GM19239 (cell line): ENCODE measurements around the gene PCED1A.

Experiments
- DNase-seq: peaks from one replicate; pipeline ENCODE4 v3.0.0; 2011; ENCODE audit warnings: low spot score; ENCODE audit not compliant: insufficient read length
- FAIRE-seq: peaks from 2 replicates; lab custom pipeline; 2011; peaks lifted over from hg19 to GRCh38; lab: Jason Lieb, UNC

PCED1A gene, protein sequence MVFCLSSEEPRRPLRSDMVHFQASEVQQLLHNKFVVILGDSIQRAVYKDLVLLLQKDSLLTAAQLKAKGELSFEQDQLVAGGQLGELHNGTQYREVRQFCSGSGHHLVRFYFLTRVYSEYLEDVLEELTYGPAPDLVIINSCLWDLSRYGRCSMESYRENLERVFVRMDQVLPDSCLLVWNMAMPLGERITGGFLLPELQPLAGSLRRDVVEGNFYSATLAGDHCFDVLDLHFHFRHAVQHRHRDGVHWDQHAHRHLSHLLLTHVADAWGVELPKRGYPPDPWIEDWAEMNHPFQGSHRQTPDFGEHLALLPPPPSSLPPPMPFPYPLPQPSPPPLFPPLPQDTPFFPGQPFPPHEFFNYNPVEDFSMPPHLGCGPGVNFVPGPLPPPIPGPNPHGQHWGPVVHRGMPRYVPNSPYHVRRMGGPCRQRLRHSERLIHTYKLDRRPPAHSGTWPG

DNA sequence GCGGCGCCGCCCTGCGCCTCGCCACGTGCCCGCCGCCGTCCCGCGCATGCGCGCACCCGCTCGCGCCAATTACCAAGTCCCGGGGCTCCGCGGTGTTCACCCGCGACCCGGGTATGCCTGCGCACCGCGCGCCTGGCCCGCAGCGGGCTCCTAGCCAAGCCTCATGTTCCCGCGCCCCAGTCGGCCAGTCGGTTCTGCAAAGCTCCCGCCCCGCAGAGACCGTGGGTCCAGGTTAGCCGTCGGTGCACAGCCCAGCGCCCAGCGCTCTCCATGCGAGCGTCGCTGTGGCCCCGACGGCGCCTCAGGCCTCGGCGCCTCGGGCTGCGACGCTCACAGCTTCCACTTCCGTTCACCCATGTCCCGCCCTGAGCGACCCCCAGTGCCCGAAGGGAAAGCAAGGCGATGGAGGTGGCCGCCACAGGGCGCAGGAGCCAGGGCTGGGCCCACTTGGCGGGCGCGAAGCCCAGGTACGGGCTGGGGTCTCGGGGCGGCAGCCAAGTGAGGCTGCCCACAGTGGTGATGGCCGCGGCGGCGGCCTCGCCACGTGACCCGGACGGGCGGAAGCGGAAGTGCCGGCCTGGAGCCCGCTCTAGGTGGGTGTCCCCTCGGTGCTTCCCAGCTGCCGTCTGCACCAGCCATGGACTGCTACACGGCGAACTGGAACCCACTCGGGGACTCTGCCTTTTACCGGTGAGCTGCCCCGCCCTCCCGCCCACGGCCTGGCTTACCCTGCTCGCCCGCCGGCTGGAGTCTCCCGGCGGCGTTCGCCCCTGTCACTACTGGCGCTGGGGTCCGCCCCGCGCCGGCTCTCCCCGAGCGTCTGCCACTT, at the start of gene PCED1A, which contains the start of gene VPS16:
PCED1A (minus strand) TSS at position 518 of the 829 bp plus-strand sequence. CDS start 743 bp downstream, outside the sequence.
VPS16 (plus strand) TSS at position 608 of the 829 bp plus-strand sequence; CDS start at position 638, 30 bp downstream.
- peak; percentile 99 for DNase-seq
- FAIRE-seq = peak; percentile 92

DNA sequence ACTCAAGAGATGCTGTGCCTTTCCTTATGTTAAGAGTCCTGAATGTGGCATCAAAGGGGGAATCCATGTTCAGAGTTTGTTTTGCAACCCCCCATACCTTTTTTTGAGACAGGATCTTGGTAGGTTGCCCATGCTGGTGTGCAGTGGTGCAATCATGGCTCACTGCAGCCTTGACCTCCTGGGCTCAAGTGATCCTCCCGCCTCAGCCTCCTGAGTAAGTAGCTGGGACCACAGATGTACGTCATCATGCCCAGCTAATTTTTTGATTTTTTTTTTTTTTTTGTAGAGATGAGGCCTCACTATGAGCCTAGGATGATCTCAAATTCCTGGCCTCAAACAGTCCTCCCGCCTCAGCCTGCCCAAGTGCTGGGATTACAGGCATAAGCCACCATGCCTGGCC, 49.3 kb upstream of the PCED1A start:
- FAIRE-seq (no peak), DNase-seq (no peak)

DNA sequence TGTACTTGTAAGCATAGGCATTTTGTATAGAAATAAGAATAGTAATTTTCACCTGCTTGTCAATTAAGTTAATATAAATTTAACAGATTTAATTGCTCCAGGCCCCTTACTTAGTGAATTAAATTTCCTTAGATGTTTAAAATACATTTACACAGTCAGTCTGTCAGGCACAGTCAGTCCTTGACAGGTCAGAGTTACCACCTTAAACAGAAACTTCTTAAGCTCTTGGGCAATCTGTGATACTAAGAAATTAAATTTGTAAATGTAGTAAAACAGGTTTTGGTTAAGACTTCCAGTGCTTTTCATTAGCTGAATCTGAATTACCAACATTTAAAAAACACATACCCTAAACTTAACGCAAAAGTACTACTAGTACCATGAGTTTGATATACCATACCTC, 48.8 kb upstream of the PCED1A start:
- DNase-seq = no peak
- FAIRE-seq = no peak

DNA sequence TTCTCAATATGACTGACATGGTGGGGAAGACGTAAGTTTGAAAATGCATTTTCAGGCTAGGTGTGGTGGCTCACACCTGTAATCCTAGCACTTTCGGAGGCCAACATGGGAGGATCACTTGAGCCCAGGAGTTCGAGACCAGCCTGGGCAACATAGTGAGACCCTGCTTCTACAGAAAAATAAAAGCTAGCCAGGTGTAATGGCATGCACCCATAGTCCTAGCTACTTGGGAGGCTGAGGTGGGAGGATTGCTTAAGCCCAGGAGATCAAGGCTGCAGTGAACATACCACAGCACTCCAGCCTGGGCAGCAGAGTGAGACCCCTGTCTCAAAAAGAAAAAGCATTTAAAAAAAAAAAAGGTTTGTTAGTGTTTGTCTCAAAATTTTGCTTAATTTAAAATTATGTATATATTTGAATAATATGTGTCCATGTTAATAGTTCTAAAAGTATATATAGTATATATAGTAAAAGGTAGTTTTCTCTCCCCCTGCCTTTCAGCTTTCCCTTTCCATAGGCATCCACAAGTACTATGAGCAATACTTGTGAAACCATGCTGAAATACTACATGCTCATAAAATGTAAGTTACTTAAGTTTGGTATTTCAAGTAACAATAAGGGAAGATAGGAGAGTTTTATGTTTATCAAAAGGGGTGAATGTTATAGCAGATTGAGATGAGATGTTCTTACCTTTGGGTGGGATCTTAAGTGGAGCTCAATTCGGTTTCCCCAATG, 47.9 kb upstream of the PCED1A start:
- DNase-seq = no peak
- FAIRE-seq = no peak

DNA sequence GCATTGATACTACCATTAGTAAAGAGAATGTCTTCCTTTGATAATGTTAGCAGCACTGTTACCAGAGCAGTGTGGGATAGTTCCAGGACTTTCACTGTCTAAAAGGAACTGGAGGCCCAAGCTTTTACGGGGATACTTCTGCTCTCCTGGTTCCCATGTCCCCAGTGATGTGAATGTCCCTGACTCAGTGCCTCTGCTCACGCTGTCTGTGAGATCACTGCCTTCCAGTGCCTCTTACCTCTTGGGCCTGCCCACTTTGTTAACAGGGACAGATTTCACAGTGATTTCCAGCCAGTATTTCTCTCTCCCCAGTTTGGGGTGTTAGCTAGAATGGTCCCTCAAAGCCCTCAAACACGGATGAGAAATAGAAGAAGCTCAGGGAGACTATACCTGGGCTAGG, 47.3 kb upstream of the PCED1A start:
- no peak for FAIRE-seq

DNA sequence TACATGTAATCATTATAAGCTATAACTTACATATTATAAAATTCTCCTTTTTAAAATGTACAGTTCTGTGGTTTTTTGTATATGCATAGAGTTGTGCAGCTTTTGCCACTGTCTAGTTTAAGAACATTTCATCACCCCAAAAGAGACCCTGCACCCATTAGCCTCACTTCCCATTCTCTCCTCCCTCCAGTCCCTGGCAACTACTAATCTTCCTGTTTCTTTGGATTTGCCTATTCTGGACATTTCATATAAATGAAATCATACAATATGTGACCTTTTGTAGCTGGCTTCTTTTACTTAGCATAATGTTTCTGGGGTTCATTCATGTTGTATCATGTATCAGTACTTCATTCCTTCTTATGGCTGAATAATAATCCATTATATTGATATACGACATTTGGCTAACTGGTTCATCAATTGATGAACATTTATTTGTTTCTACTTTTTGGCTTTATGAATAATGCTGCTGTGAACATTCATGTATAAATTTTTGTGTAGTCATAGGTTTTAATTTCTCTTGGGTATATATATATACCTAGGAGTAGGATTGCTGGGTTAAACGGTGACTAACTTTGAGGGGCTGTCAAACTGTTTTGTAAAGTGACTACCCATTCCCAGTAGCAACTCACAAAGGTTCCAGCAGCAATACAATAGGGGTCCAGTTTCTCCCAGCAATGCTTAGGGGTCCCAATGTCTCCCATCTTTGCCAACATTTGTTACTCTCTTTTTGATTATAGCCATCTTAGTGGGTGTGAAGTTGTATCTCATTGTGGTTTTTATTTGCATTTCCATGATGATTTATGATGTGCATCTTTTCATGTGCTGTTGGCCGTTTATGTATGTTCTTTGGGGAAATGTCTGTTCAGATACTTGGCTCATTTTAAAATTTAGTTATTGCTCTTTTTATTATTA, 43.5 kb upstream of the PCED1A start:
- no peak for DNase-seq
- FAIRE-seq = peak; percentile 53

More for the DNA sequence above, 47.3 kb upstream of the PCED1A start:
- no peak for DNase-seq

DNA sequence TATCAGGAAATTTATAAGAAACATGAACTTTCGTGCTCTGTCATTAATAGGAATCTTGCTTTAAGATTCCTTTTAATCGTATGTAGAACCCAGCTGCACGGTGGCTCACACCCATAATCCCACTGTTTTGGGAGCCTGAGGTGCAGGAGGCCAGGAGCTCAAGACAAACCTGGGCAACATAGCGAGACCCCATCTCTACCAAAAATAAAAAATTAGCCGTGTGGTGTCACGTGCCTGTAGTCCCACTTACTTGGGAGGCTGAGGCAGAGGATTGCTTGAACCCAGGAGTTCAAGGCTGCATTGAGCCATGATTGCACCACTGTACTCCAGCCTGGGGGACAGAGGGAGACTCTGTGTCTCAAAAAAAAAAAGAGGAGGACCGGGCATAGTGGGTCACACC, 40.2 kb upstream of the PCED1A start:
- no peak for FAIRE-seq

DNA sequence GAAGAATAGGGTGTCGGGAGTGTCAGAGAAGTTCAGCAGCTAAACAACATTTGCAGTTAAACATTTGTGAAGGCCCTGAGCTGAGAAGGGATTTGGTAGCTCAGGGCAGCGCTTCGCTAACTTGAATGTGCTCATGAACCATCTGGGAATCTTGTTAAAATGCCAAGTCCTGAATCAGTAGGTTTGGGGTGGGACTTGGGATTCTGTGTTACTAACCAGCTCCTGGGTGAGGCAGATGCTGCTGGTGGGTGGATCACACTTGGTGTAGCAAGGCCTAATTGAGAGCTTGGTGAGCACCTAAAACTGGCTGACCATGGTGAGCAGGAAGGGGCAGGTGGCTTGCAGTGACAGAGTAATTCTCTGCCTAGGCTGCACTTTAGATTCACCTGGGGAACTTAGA, 38.7 kb upstream of the PCED1A start:
- DNase-seq = no peak
- no peak for FAIRE-seq

More for the DNA sequence above, 40.2 kb upstream of the PCED1A start:
- no peak for DNase-seq

DNA sequence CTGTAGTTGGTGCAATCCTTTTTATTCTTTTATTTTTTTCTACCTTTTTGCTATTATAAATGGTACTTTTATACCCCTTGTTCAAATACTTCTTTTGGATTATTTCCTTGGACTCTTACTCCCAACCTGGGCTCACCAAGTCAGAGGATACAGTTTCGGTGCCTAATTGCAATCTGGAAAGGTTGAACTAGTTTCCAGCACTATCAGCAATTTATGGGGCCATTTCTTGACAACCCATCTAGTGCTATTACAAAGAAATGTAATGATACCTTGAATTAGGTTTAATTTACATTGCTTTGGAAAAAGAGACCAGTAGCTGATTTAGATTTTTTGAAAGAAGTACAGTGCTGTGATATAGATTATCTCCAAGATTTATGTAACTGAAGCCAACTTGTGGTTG, 38.1 kb upstream of the PCED1A start:
- FAIRE-seq (no peak), DNase-seq (no peak)

DNA sequence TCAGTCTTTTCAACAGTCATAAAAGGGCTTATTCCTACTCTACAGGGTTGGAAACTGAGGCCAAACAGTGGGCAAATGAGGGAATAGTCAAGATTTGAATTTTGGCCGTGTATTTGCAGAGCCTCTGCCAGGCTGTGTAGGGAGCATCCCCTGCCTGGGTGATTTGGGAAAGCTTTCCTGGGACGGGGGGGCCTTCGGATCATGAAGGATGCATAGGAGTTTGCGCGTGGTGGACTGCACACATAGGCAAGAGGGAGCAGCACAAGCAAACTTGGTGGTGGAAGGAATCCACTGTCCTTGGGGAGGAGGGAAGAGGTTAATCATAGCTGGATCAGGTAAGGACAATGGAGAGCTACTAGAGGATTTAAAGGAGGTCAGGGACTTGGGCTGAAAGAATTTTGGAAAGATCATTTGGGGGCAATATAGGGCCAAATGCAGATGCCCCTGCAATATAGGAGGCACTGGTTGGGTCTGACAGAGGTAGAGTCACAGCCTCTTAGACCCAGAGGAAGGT, 35.3 kb upstream of the PCED1A start:
- no peak for FAIRE-seq

DNA sequence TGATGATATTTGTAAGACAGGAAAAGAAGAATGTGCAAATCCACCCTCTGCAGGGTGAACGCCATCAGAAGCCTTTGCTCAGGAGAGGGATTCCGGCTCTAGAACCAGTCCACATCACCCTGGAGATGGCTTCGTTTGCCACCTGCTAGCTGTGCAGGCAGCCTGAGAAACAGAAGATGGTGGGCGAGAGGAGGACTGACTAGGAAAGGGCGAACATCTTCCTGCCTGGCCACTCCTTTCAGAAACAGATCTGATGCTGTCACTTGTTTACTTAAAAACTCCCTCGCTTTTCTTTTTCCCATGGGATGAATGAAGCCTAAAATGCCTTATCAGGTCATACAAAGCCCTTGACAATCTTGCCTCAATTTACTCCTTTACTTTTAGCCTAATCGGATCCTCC, 34.0 kb upstream of the PCED1A start:
- FAIRE-seq (peak; percentile 14), DNase-seq (no peak)

More for the DNA sequence above, 35.3 kb upstream of the PCED1A start:
- no peak for DNase-seq

DNA sequence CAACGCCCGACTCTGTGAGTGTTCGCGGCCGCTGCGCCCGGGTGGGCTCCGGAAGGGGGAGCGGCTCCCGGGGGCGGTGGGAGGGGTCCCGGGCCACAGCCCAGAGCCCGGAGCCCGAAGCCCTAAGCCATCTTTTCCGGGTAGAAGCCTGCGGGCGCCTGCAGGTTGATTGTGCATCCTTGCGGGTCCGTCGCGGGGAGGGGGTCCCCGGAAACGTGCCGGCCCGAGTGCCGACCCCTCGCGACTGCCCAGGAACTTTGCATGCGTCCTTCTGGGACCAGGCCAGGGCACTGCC, 33.2 kb upstream of the PCED1A start:
- DNase-seq = no peak

DNA sequence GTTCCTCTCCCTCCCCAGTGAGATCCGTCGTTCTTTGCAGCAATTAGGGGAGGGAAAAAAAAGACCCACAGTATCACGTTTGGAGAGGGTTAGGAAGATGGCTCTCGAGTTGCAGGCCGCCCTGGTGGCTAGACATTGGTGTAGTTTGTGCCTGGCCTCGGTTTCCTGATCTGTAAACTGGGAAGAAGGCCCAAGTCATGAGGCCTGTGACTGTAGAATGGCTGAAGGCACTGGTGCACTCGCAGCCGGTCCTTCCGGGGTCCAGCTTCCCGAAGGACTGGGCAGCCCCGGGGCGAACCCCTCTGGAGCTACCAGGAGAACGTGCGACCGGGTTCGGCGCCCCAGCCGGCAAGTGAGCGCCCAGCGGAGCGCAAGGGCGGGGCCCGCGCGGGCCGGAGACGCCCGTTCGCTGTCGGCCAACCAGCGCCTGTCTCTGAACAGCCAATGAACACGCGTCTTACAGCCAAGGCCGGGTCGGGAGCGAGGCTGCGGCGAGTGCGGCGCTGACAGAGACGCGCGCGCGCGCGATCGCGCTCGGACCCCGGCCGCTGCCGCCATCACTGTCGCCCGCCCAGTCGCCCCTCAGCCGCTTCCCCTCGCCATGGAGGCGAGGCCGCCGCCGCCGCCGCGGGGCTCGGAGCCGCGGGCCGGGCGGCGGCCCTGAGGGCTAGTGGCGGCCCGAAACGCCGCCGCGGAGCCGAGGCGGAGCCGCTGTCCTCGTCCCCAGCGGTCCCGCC, 32.7 kb upstream of the PCED1A start, which contains the start of gene PTPRA:
PTPRA (plus strand) TSS at position 472 of the 737 bp plus-strand sequence. CDS start 90,797 bp downstream, outside the sequence.
- FAIRE-seq (peak; percentile 91), DNase-seq (peak; percentile 88)

More for the DNA sequence above, 33.2 kb upstream of the PCED1A start:
- FAIRE-seq = no peak

DNA sequence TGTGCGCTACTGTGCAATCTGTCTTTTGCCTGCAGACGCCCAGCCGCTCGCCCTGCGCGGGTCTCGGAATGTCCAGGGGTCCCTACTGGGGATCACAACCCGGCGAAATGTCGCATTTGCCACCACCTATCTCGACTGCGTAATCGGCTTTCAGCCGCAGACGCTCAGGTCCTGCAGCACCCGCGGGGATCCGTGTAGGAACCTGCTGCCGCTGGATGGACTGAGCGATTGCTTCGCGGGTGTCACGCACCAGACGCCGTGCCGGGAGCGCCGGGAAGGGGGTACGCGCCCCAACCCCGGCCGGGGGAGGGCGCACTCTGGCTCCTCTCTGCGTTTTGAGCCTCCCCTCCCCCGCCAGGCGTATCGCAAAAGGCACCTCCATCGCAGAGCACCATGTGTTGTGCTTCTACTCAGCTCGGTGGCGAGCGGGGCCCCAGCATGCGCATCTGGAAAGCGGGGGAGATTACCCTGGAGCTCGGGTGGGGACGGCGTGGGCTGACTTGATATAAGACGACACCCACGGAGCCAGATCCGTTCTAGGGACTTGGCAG, 32.1 kb upstream of the PCED1A start:
- DNase-seq (peak; percentile 56), FAIRE-seq (peak; percentile 54)

DNA sequence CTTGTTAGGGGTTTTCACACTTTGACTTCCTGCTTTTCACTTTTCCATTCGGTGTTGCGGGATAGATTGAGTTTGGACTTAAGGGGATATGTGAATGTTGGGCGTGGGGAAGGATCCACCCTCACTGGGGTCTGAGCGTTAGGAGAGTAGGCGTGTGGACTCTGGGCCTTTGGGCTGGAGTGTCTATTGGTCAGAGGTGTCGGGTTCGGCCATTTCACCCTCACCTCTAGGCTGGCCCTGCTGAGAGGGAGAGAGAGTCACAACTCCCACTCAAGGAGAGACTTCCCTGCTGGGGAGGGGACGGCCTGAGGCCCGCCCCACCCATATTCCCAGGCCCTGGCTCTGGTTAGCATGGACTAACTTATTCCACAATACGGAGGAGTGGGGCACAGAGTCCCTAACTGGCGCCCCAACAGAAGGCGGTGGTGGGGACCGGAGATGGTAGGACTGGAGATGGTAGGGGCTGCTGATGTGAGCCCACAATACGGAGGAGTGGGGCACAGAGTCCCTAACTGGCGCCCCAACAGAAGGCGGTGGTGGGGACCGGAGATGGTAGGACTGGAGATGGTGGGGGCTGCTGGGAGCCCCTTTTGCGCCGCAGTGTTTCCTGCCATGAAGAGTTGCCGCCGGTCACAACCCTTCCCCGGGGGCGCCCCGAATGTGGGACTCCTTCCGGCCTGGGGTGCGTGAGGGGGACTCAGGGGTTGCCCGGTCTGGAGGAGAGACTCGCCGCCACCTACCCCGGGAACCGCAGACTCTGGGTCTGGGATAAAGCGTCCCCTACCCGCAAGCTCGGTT, 31.4 kb upstream of the PCED1A start:
- FAIRE-seq (no peak), DNase-seq (peak; percentile 10)

DNA sequence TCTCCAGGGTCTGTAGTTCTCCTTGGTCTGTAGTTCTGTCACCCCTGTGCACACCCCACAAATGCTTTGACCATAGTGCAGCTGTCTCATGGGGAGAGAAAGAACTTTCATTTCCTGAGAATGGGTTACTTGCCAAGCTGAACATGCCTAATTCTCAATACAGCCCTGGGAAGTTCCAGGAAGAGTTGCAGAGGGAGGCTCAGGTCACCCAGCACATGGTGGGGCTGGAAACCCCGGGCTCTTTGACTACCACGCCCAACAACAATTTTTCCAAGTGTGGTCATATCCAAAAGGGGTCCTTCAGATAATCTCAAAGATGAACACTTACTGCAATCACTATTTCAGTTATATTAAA, 30.6 kb upstream of the PCED1A start:
- DNase-seq (no peak), FAIRE-seq (no peak)

DNA sequence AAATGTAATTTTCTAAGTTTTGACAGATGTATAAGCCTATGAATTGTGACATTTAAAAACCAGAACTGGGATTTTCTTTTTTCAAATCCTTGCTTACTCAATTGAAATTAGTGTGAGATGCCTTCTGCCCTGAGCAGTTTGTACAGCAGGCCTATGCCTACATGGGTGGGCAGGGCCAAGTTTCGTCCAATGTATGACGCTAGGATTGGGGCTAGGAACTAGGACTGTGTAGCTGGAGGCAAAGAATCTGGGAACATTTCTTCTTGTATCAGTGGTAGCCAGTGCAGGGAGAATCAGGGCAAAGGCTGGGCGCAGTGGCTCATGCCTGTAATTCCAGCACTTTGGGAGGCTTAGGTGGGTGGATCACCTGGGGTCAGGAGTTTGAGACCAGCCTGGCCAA, 28.9 kb upstream of the PCED1A start:
- FAIRE-seq (no peak), DNase-seq (no peak)
